Spleen (tissue), 11 donors: ENCODE measurements around the gene TOR1B. TPM values are rescaled to one million over a fixed set of nuclear protein-coding genes. Genes with fewer than 3 reads are reported as not detected.

ENCODE experiments used
- DNase-seq: peaks from one replicate; pipeline ENCODE4 v3.0.0-alpha.2; 2020
- H3K27ac ChIP-seq, 8 donors: fragments of 200-600 bp; sonication (generic) in 7 of 8; 1 replicate in 4 of 8; 2 replicates in 4 of 8; pipeline versions ENCODE4 v1.5.0 to v1.8.0; 2016 to 2021; ENCODE audit warnings: inconsistent platforms in 4 of 8, mild to moderate bottlenecking in 4 of 8, moderate library complexity in 1 of 8
- H3K27me3 ChIP-seq, 7 donors: fragments of 200-600 bp; sonication (generic) in 6 of 7; replicated peaks in 1 of 7; 1 replicate in 4 of 7; 2 replicates in 3 of 7; pipeline versions ENCODE4 v1.5.0 to v1.8.0; 2016 to 2021; ENCODE audit warnings: inconsistent platforms in 3 of 7, mild to moderate bottlenecking in 1 of 7
- H3K36me3 ChIP-seq, 6 donors: fragments of 200-600 bp; sonication (generic) in 5 of 6; 1 replicate in 4 of 6; 2 replicates in 2 of 6; pipeline versions ENCODE4 v1.5.0 to v1.8.0; 2016 to 2021; ENCODE audit warnings: inconsistent platforms in 2 of 6
- H3K4me1 ChIP-seq, 6 donors: fragments of 200-600 bp; sonication (generic) in 5 of 6; 1 replicate in 3 of 6; 2 replicates in 3 of 6; pipeline versions ENCODE4 v1.5.0 to v1.8.0; 2016 to 2021; ENCODE audit warnings: inconsistent platforms in 3 of 6
- H3K4me3 ChIP-seq, 8 donors: fragments of 200-600 bp; sonication (generic) in 7 of 8; 1 replicate in 4 of 8; 2 replicates in 4 of 8; pipeline versions ENCODE4 v1.5.0 to v1.8.0; 2016 to 2021; ENCODE audit warnings: inconsistent platforms in 4 of 8, mild to moderate bottlenecking in 4 of 8, moderate library complexity in 2 of 8
- H3K9me3 ChIP-seq, 8 donors: fragments of 200-600 bp; sonication (generic) in 7 of 8; 1 replicate in 4 of 8; 2 replicates in 4 of 8; pipeline versions ENCODE4 v1.5.0 to v1.8.0; 2016 to 2021; ENCODE audit warnings: inconsistent platforms in 4 of 8
- CTCF ChIP-seq, 11 experiments: fragments of 200-600 bp in 7 of 11; fragments of 450-650 bp in 4 of 11; sonication (generic) in 4 of 11; IDR thresholded peaks in 8 of 11; conservative IDR thresholded peaks in 3 of 11; 1 replicate in 7 of 11; 2 replicates in 4 of 11; pipeline versions ENCODE4 v1.4.0 to v1.8.0; 2016 to 2021; ENCODE audit warnings: antibody characterized with exemption in 11 of 11, inconsistent platforms in 4 of 11, mild to moderate bottlenecking in 1 of 11
- POLR2A ChIP-seq, 3 donors: fragments of 450-650 bp; IDR thresholded peaks; one replicate each; pipeline ENCODE4 v1.5.1; 2017; ENCODE audit warnings: antibody characterized with exemption in 3 of 3, mild to moderate bottlenecking in 1 of 3
- POLR2AphosphoS5 ChIP-seq, 3 donors: sonication (generic); formaldehyde crosslinking; IDR thresholded peaks; one replicate each; pipeline ENCODE4 v1.5.1; 2017; ENCODE audit warnings: antibody characterized with exemption in 3 of 3
- WGBS, 5 donors: extraction: QIAGEN DNeasy Blood & Tissue Kit in 3 of 5; methylation state at CpG; one replicate each; pipeline versions ENCODE4 v1.1.5 to v1.1.7; 2013 to 2018; 5-methylcytosine and 5-hydroxymethylcytosine counted together
- intact Hi-C: fragments of 100-400 bp; cut with DNase I; formaldehyde crosslinking; loops from one replicate; pipeline ENCODE4 v1.15.0; 2023; ENCODE audit warnings: low total_unique reads
- polyA plus RNA-seq, 3 donors: library from polyadenylated mRNA; stranded (reverse); fragments of 200-250 nt; gene quantifications; one replicate each; pipeline ENCODE4 v1.2.1, GENCODE V29; 2013
- total RNA-seq, 7 donors: library from RNA; depleted of rRNA in 3 of 7; stranded (reverse); fragments of >200 nt in 3 of 7; fragmentation: NEBNext Ultra II Directional in 4 of 7; extraction: Animal tissue kit (Norgen Biotek cat#: 25700) in 4 of 7; gene quantifications; one replicate each; pipeline versions ENCODE4 v1.1.0 to v1.2.1, GENCODE V29; 2016 to 2021
- donor health status: healthy with polysubstance abuse.
- donor health status: DM: no; HTN: no; CAD: no; lungs with moderate emphysema.
- donor health status: DM: no; HTN: no; CAD: no.
- donor health status: Bipolar disorder and iron deficiency.
- donor health status: healthy.
- donor health status: DM: no; HTN: no; CAD: no.
- donor health status: DM: yes; HTN: yes; CAD: no.

The TOR1B gene
- total and polyA plus RNA-seq, 10 donors = 5.3 to 38.0 (median 17.5) TPM

- H3K27me3 ChIP-seq = no peaks in the 10 kb centered on the region
- H3K9me3 ChIP-seq = no peaks in the 10 kb centered on the region
- no peak for DNase-seq
- H3K4me1 ChIP-seq = peaks cover 0 to 33% (median 2%) of the 10 kb centered on the region in 6 donors
- TF ChIP-seq POLR2AphosphoS5 (IDR thresholded peaks at IDR 0.05) (no peak), CTCF (IDR thresholded peaks at IDR 0.05 in 8 of 11, conservative IDR thresholded peaks at IDR 0.05 in 3 of 11) (no peak), POLR2A (IDR thresholded peaks at IDR 0.05) (no peak)
- intact Hi-C loops = no loop called here
- 64 to 80% (median 73%) methylated on average over 5 of the region's 5 CpGs for WGBS, 5 donors
- peak overlapping the region in 5 of 8 donors; percentile 24 to 52 (median 39) for H3K27ac ChIP-seq
- peaks cover 7 to 90% (median 62%) of the 10 kb centered on the region in 6 donors for H3K36me3 ChIP-seq
- no peak overlapping the region for H3K4me3 ChIP-seq
These were observed 49.6 kb downstream of the TOR1B start for GRCh38 chr9:129852579-129852978.

- Histone ChIP-seq H3K4me3 (no peak overlapping the region), H3K27me3 (no peaks in the 10 kb centered on the region), H3K36me3 (peaks cover 7 to 92% (median 72%) of the 10 kb centered on the region in 6 donors), H3K9me3 (no peaks in the 10 kb centered on the region), H3K4me1 (peaks cover 0 to 33% (median 2%) of the 10 kb centered on the region in 6 donors), H3K27ac (peak overlapping the region in 2 of 8 donors; percentile 36 to 39)
- 53 to 92% (median 57%) methylated on average over 2 to 3 of the region's 3 CpGs for WGBS, 5 donors
- no peak for DNase-seq
- intact Hi-C loops = no loop called here
- TF ChIP-seq POLR2A (IDR thresholded peaks at IDR 0.05) (no peak), CTCF (IDR thresholded peaks at IDR 0.05 in 8 of 11, conservative IDR thresholded peaks at IDR 0.05 in 3 of 11) (no peak), POLR2AphosphoS5 (IDR thresholded peaks at IDR 0.05) (no peak)
These were observed 50.6 kb downstream of the TOR1B start for GRCh38 chr9:129853614-129854013.

- H3K27ac ChIP-seq = no peak overlapping the region
- peaks cover 0 to 23% (median 2%) of the 10 kb centered on the region in 6 donors for H3K4me1 ChIP-seq
- intact Hi-C loops = no loop called here
- WGBS, 5 donors = 66 to 83% (median 80%) methylated on average over 4 of the region's 4 CpGs
- no peak overlapping the region for H3K4me3 ChIP-seq
- no peaks in the 10 kb centered on the region for H3K9me3 ChIP-seq
- peaks cover 9 to 100% (median 75%) of the 10 kb centered on the region in 6 donors for H3K36me3 ChIP-seq
- no peak for DNase-seq
- TF ChIP-seq POLR2A (IDR thresholded peaks at IDR 0.05) (no peak), POLR2AphosphoS5 (IDR thresholded peaks at IDR 0.05) (no peak), CTCF (IDR thresholded peaks at IDR 0.05 in 8 of 11, conservative IDR thresholded peaks at IDR 0.05 in 3 of 11) (no peak)
- no peaks in the 10 kb centered on the region for H3K27me3 ChIP-seq
These were observed 51.7 kb downstream of the TOR1B start for GRCh38 chr9:129854588-129855110.

- TF ChIP-seq CTCF (IDR thresholded peaks at IDR 0.05 in 8 of 11, conservative IDR thresholded peaks at IDR 0.05 in 3 of 11) = no peak
- no peak for TF ChIP-seq POLR2A (IDR thresholded peaks at IDR 0.05)
- TF ChIP-seq POLR2AphosphoS5 (IDR thresholded peaks at IDR 0.05) = no peak
These were observed 54.2 kb downstream of the TOR1B start for GRCh38 chr9:129857207-129857606.

More at GRCh38 chr9:129857207-129857606, 54.2 kb downstream of the TOR1B start:
- DNase-seq = no peak
- H3K27ac ChIP-seq = no peak overlapping the region
- H3K9me3 ChIP-seq = no peaks in the 10 kb centered on the region
- 90 to 93% (median 93%) methylated on average over 7 of the region's 7 CpGs for WGBS, 5 donors
- H3K4me1 ChIP-seq = peaks cover 0 to 31% (median 6%) of the 10 kb centered on the region in 6 donors
- intact Hi-C loops = no loop called here
- peaks cover 5 to 99% (median 72%) of the 10 kb centered on the region in 6 donors for H3K36me3 ChIP-seq
- no peak overlapping the region for H3K4me3 ChIP-seq
- no peaks in the 10 kb centered on the region for H3K27me3 ChIP-seq
